Left ventricle myocardium inferior (tissue), 1 donor: ENCODE results near the gene CADM3. TPM values are rescaled to one million over a fixed set of nuclear protein-coding genes. Genes with fewer than 3 reads are reported as not detected.

ENCODE experiments used
- DNase-seq: peaks from one replicate; pipeline ENCODE4 v3.0.0-alpha.2; 2020
- H3K27ac ChIP-seq: fragments of 200-600 bp; replicated peaks from 2 replicates; pipeline ENCODE4 v1.8.0; 2021
- H3K27me3 ChIP-seq: fragments of 200-600 bp; 2 replicates; pipeline ENCODE4 v1.8.0; 2021; ENCODE audit warnings: low read depth
- H3K36me3 ChIP-seq: fragments of 200-600 bp; 2 replicates; pipeline ENCODE4 v1.8.0; 2021
- H3K4me1 ChIP-seq: fragments of 200-600 bp; 2 replicates; pipeline ENCODE4 v1.8.0; 2021
- H3K4me3 ChIP-seq: fragments of 200-600 bp; 2 replicates; pipeline ENCODE4 v1.8.0; 2021; ENCODE audit warnings: mild to moderate bottlenecking, moderate library complexity
- H3K9me3 ChIP-seq: fragments of 200-600 bp; replicated peaks from 2 replicates; pipeline ENCODE4 v1.8.0; 2021
- CTCF ChIP-seq: fragments of 200-600 bp; IDR thresholded peaks from 2 replicates; pipeline ENCODE4 v1.8.0; 2021; ENCODE audit warnings: antibody characterized with exemption, mild to moderate bottlenecking, borderline replicate concordance
- intact Hi-C: fragments of 100-400 bp; cut with micrococcal nuclease; formaldehyde crosslinking; loops from one replicate; pipeline ENCODE4 v1.11.0; 2022
- total RNA-seq: library from RNA; stranded (reverse); fragmentation: NEBNext Ultra II Directional; extraction: Animal tissue kit (Norgen Biotek cat#: 25700); gene quantifications from one replicate; pipeline ENCODE4 v1.2.1, GENCODE V29; 2021
- donor health status: DM: no; HTN: yes; CAD: no; lungs with severe emphysema.

Gene CADM3
- total RNA-seq, 1 donor from 2014 or later, result 3.7 TPM

GRCh38 chr1:159141584-159142390 is 29.6 kb upstream of the CADM3 start:
- Histone ChIP-seq H3K27me3 (peaks cover 65% of the 10 kb centered on the region), H3K4me1 (no peaks in the 10 kb centered on the region), H3K4me3 (no peak overlapping the region), H3K36me3 (no peaks in the 10 kb centered on the region), H3K9me3 (no peaks in the 10 kb centered on the region), H3K27ac (no peak overlapping the region)
- intact Hi-C loops, result no loop called here
- DNase-seq, result no peak
- TF ChIP-seq CTCF, result no peak

GRCh38 chr1:159142391-159142663 is 29.1 kb upstream of the CADM3 start:
- TF ChIP-seq CTCF, result no peak
- H3K27ac ChIP-seq, result no peak overlapping the region
- peaks cover 63% of the 10 kb centered on the region for H3K27me3 ChIP-seq
- no peaks in the 10 kb centered on the region for H3K4me1 ChIP-seq
- intact Hi-C loops, result no loop called here
- no peaks in the 10 kb centered on the region for H3K36me3 ChIP-seq
- H3K9me3 ChIP-seq, result no peaks in the 10 kb centered on the region
- DNase-seq, result no peak
- H3K4me3 ChIP-seq, result no peak overlapping the region

- H3K9me3 ChIP-seq, result no peaks in the 10 kb centered on the region
- no peak overlapping the region for H3K27ac ChIP-seq
- peaks cover 60% of the 10 kb centered on the region for H3K27me3 ChIP-seq
- intact Hi-C loops, result no loop called here
- no peak for TF ChIP-seq CTCF
- no peaks in the 10 kb centered on the region for H3K4me1 ChIP-seq
- DNase-seq, result no peak
- no peak overlapping the region for H3K4me3 ChIP-seq
- no peaks in the 10 kb centered on the region for H3K36me3 ChIP-seq
Measured at GRCh38 chr1:159142726-159143510, 28.5 kb upstream of the CADM3 start.

- H3K4me1 ChIP-seq, result no peaks in the 10 kb centered on the region
- H3K27me3 ChIP-seq, result peaks cover 45% of the 10 kb centered on the region
- H3K36me3 ChIP-seq, result no peaks in the 10 kb centered on the region
- no peak for DNase-seq
- H3K27ac ChIP-seq, result no peak overlapping the region
- intact Hi-C loops, result no loop called here
- no peak overlapping the region for H3K4me3 ChIP-seq
- H3K9me3 ChIP-seq, result no peaks in the 10 kb centered on the region
- TF ChIP-seq CTCF, result no peak
Measured at GRCh38 chr1:159144571-159144970, 26.8 kb upstream of the CADM3 start.

- H3K27ac ChIP-seq, result no peak overlapping the region
- no peak overlapping the region for H3K4me3 ChIP-seq
- intact Hi-C loops, result no loop called here
- H3K9me3 ChIP-seq, result peaks cover 7% of the 10 kb centered on the region
- H3K36me3 ChIP-seq, result no peaks in the 10 kb centered on the region
- peaks cover 20% of the 10 kb centered on the region for H3K27me3 ChIP-seq
- no peak for DNase-seq
- TF ChIP-seq CTCF, result no peak
- H3K4me1 ChIP-seq, result no peaks in the 10 kb centered on the region
Measured at GRCh38 chr1:159146980-159147379, 24.4 kb upstream of the CADM3 start.
